ENCODE results near the gene ARMH2.

ARMH2 gene

GRCh38 chr6:24833711-24834386 is 35.1 kb upstream of the ARMH2 start:
- H3K4me1 ChIP-seq (ENCODE audit: insufficient read depth, poor library complexity, severe bottlenecking), result no peaks in the 10 kb centered on the region
- ATAC-seq (ENCODE audit: low read depth), result no peak
- no peak overlapping the region for H3K27ac ChIP-seq (ENCODE audit: poor library complexity, severe bottlenecking)
- H3K4me3 ChIP-seq (ENCODE audit: severe bottlenecking), result no peak overlapping the region
- no peaks in the 10 kb centered on the region for H3K9me3 ChIP-seq (ENCODE audit: severe bottlenecking)
- DNase-seq (ENCODE audit: low spot score), result no peak
- H3K27me3 ChIP-seq (ENCODE audit: insufficient read depth, poor library complexity, severe bottlenecking), result no peaks in the 10 kb centered on the region
- H3K36me3 ChIP-seq (ENCODE audit: low read depth), result no peaks in the 10 kb centered on the region
- TF ChIP-seq CTCF (IDR thresholded peaks at IDR 0.05; ENCODE audit: poor library complexity, severe bottlenecking), result no peak

GRCh38 chr6:24832794-24833193 is 34.1 kb upstream of the ARMH2 start:
- Histone ChIP-seq H3K27me3 (ENCODE audit: insufficient read depth, poor library complexity, severe bottlenecking) (no peaks in the 10 kb centered on the region), H3K4me3 (ENCODE audit: severe bottlenecking) (no peak overlapping the region), H3K9me3 (ENCODE audit: severe bottlenecking) (no peaks in the 10 kb centered on the region), H3K36me3 (ENCODE audit: low read depth) (no peaks in the 10 kb centered on the region), H3K4me1 (ENCODE audit: insufficient read depth, poor library complexity, severe bottlenecking) (no peaks in the 10 kb centered on the region), H3K27ac (ENCODE audit: poor library complexity, severe bottlenecking) (no peak overlapping the region)
- ATAC-seq (ENCODE audit: low read depth), result no peak
- no peak for TF ChIP-seq CTCF (IDR thresholded peaks at IDR 0.05; ENCODE audit: poor library complexity, severe bottlenecking)
- DNase-seq (ENCODE audit: low spot score), result no peak

GRCh38 chr6:24831771-24832716 is 33.3 kb upstream of the ARMH2 start:
- Histone ChIP-seq H3K9me3 (ENCODE audit: severe bottlenecking) (no peaks in the 10 kb centered on the region), H3K27ac (ENCODE audit: poor library complexity, severe bottlenecking) (no peak overlapping the region), H3K27me3 (ENCODE audit: insufficient read depth, poor library complexity, severe bottlenecking) (no peaks in the 10 kb centered on the region), H3K36me3 (ENCODE audit: low read depth) (no peaks in the 10 kb centered on the region), H3K4me1 (ENCODE audit: insufficient read depth, poor library complexity, severe bottlenecking) (no peaks in the 10 kb centered on the region), H3K4me3 (ENCODE audit: severe bottlenecking) (no peak overlapping the region)
- DNase-seq (ENCODE audit: low spot score) (no peak), ATAC-seq (ENCODE audit: low read depth) (no peak)
- no peak for TF ChIP-seq CTCF (IDR thresholded peaks at IDR 0.05; ENCODE audit: poor library complexity, severe bottlenecking)

- no peak overlapping the region for H3K27ac ChIP-seq (ENCODE audit: poor library complexity, severe bottlenecking)
- no peaks in the 10 kb centered on the region for H3K9me3 ChIP-seq (ENCODE audit: severe bottlenecking)
- H3K4me1 ChIP-seq (ENCODE audit: insufficient read depth, poor library complexity, severe bottlenecking), result peaks cover 4% of the 10 kb centered on the region
- ATAC-seq (ENCODE audit: low read depth), result no peak
- no peaks in the 10 kb centered on the region for H3K27me3 ChIP-seq (ENCODE audit: insufficient read depth, poor library complexity, severe bottlenecking)
- DNase-seq (ENCODE audit: low spot score), result no peak
- no peak for TF ChIP-seq CTCF (IDR thresholded peaks at IDR 0.05; ENCODE audit: poor library complexity, severe bottlenecking)
- no peaks in the 10 kb centered on the region for H3K36me3 ChIP-seq (ENCODE audit: low read depth)
- no peak overlapping the region for H3K4me3 ChIP-seq (ENCODE audit: severe bottlenecking)
These were observed 30.9 kb upstream of the ARMH2 start for GRCh38 chr6:24829657-24830056.

Data from RWPE2 (cell line).